Upper lobe of left lung (tissue), 4 donors: Measurements from ENCODE around the gene AKR7A2.

Experiments used
- CTCF ChIP-seq, 6 experiments: fragments of 450-650 bp in 4 of 6; fragments of 200-600 bp in 2 of 6; sonication (generic) in 2 of 6; IDR thresholded peaks; one replicate each; pipeline ENCODE4 v1.5.1; 2016 to 2019; ENCODE audit warnings: antibody characterized with exemption in 6 of 6
- POLR2AphosphoS5 ChIP-seq, 2 donors: sonication (generic); formaldehyde crosslinking; IDR thresholded peaks; one replicate each; pipeline ENCODE4 v1.5.1; 2017; ENCODE audit warnings: antibody characterized with exemption in 2 of 2

GRCh38 chr1:19345391-19345790 is 33.4 kb upstream of the AKR7A2 start:
- TF ChIP-seq CTCF (IDR thresholded peaks at IDR 0.05) (no peak), POLR2AphosphoS5 (IDR thresholded peaks at IDR 0.05) (no peak)
